ENCODE measurements around the gene CNTFR. TPM values are rescaled to one million over a fixed set of nuclear protein-coding genes. Genes with fewer than 3 reads are reported as not detected.

Gene CNTFR
- total and polyA plus RNA-seq, 2 experiments from 2014 or later, result 0.73 to 1.9 TPM

GRCh38 chr9:34526026-34526425 is 63.5 kb downstream of the CNTFR start:
- H2AFZ ChIP-seq, result no peak overlapping the region
- H3K27ac ChIP-seq (ENCODE audit: low read depth), result no peak overlapping the region
- peaks cover 4% of the 10 kb centered on the region for H3K4me1 ChIP-seq (ENCODE audit: insufficient read depth)
- peaks cover 2% of the 10 kb centered on the region; the same call in 2 of the 3 replicates for H3K9me3 Mint-ChIP-seq
- peaks cover 18% of the 10 kb centered on the region for H3K27me3 ChIP-seq (ENCODE audit: insufficient read depth)
- H3K4me1 Mint-ChIP-seq, result peaks cover 11% of the 10 kb centered on the region
- H3K27ac Mint-ChIP-seq, result no peak overlapping the region
- no peaks in the 10 kb centered on the region for H3K79me2 ChIP-seq (replicated peaks; ENCODE audit: insufficient read depth)
- no peak overlapping the region for H3K4me3 Mint-ChIP-seq
- H3K36me3 Mint-ChIP-seq (ENCODE audit: low read depth), result no peaks in the 10 kb centered on the region; the same call in 2 of the 3 replicates
- H3K36me3 ChIP-seq (ENCODE audit: insufficient read depth), result no peaks in the 10 kb centered on the region
- H3F3A ChIP-seq (replicated peaks; ENCODE audit: low read depth), result no peaks in the 10 kb centered on the region
- no peak overlapping the region for H3K4me2 ChIP-seq
- DNase-seq (ENCODE audit: low spot score) (no peak), ATAC-seq (no peak)
- H3K4me3 ChIP-seq, result no peak overlapping the region
- TF ChIP-seq CREB1 (CRISPR knock-in tag; IDR thresholded peaks at IDR 0.05; ENCODE audit: low read depth), result no peak
- TF ChIP-seq EZH2phosphoT487 (IDR thresholded peaks at IDR 0.05; ENCODE audit: unreplicated experiment), result no peak
- TF ChIP-seq CTCF (conservative IDR thresholded peaks at IDR 0.05; ENCODE audit: low read depth in 2 of 2), result no peak
- no peaks in the 10 kb centered on the region for H4K20me1 ChIP-seq (replicated peaks; ENCODE audit: insufficient read depth)
- H3K27me3 Mint-ChIP-seq (ENCODE audit: insufficient read depth, low read depth, poor library complexity), result peaks cover 11% of the 10 kb centered on the region
- no peaks in the 10 kb centered on the region; the same call in 1 of the 2 replicates for H3K9me2 ChIP-seq (ENCODE audit: insufficient read depth)

DNA sequence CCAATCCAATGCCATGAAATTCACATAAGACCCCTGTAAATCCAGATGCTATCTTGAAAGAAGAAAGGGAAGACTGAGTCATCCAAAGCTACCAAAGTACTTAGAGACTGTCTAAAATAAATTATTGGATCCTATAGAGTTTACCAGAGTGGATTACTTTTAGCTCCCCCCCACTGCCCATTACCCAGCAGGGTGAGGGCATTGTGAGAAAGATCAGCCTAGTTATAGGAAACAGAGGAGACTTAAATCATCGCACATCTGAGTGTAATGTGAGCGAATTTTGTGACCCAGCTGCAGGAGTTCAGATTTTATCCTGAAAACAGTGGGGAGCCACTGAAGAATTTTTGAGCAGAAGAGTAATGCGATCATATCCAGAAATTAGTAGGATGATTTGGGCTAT is 65.2 kb downstream of the CNTFR start:
- Mint-ChIP-seq H3K36me3 (ENCODE audit: low read depth) (no peaks in the 10 kb centered on the region; the same call in 2 of the 3 replicates), H3K4me1 (peaks cover 12% of the 10 kb centered on the region), H3K27me3 (ENCODE audit: insufficient read depth, low read depth, poor library complexity) (peaks cover 18% of the 10 kb centered on the region), H3K9me3 (no peaks in the 10 kb centered on the region; the same call in 2 of the 3 replicates), H3K4me3 (no peak overlapping the region), H3K27ac (no peak overlapping the region)
- no peak for ATAC-seq
- TF ChIP-seq CTCF (conservative IDR thresholded peaks at IDR 0.05; ENCODE audit: low read depth in 2 of 2) (no peak), JUNB (IDR thresholded peaks at IDR 0.05; ENCODE audit: unreplicated experiment) (no peak), ZNF114 (CRISPR knock-in tag; IDR thresholded peaks at IDR 0.05) (no peak), REST (IDR thresholded peaks at IDR 0.05; ENCODE audit: unreplicated experiment) (no peak), EZH2phosphoT487 (IDR thresholded peaks at IDR 0.05; ENCODE audit: unreplicated experiment) (no peak), STAT1 (IDR thresholded peaks at IDR 0.05; ENCODE audit: unreplicated experiment) (no peak)
- Histone ChIP-seq H3K79me2 (replicated peaks; ENCODE audit: insufficient read depth) (no peaks in the 10 kb centered on the region), H3K27ac (ENCODE audit: low read depth) (no peak overlapping the region), H3K27me3 (ENCODE audit: insufficient read depth) (peaks cover 18% of the 10 kb centered on the region), H3K36me3 (ENCODE audit: insufficient read depth) (no peaks in the 10 kb centered on the region), H3K4me2 (no peak overlapping the region), H2AFZ (no peak overlapping the region), H3K9me2 (ENCODE audit: insufficient read depth) (no peaks in the 10 kb centered on the region; the same call in 1 of the 2 replicates), H4K20me1 (replicated peaks; ENCODE audit: insufficient read depth) (no peaks in the 10 kb centered on the region), H3K4me3 (no peak overlapping the region), H3F3A (replicated peaks; ENCODE audit: low read depth) (no peaks in the 10 kb centered on the region), H3K4me1 (ENCODE audit: insufficient read depth) (peaks cover 4% of the 10 kb centered on the region)
- DNase-seq (ENCODE audit: low spot score), result no peak

All from GM23338 (cell line).